HepG2 (cell line): ENCODE measurements around the gene DCUN1D3. TPM values are rescaled to one million over a fixed set of nuclear protein-coding genes. Genes with fewer than 3 reads are reported as not detected.

Source experiments
- E2F2 ChIP-seq: sonication (generic); formaldehyde crosslinking; IDR thresholded peaks from 2 replicates; pipeline ENCODE4 v1.4.0; 2020; ENCODE audit warnings: missing genetic modification reagents, borderline replicate concordance
- FOXM1 ChIP-seq: sonication (generic); formaldehyde crosslinking; IDR thresholded peaks from 2 replicates; pipeline ENCODE4 v1.5.0; 2020; ENCODE audit warnings: missing genetic modification reagents
- GFI1 ChIP-seq: sonication (generic); formaldehyde crosslinking; IDR thresholded peaks from 2 replicates; pipeline ENCODE4 v1.5.0; 2020; ENCODE audit warnings: missing genetic modification reagents, mild to moderate bottlenecking, borderline replicate concordance
- MED13 ChIP-seq: sonication (generic); formaldehyde crosslinking; IDR thresholded peaks from 2 replicates; pipeline ENCODE4 v1.5.0; 2020; ENCODE audit warnings: missing genetic modification reagents
- MEF2D ChIP-seq: sonication (generic); formaldehyde crosslinking; IDR thresholded peaks from 2 replicates; pipeline ENCODE4 v1.5.1; 2020; ENCODE audit warnings: mild to moderate bottlenecking, missing genetic modification reagents
- POGK ChIP-seq: sonication (generic); formaldehyde crosslinking; conservative IDR thresholded peaks from 2 replicates; pipeline ENCODE4 v1.8.0; 2022; ENCODE audit warnings: mild to moderate bottlenecking, moderate library complexity, missing genetic modification reagents
- RFXAP ChIP-seq: sonication (generic); formaldehyde crosslinking; IDR thresholded peaks from 2 replicates; pipeline ENCODE4 v1.4.0; 2020; ENCODE audit warnings: missing genetic modification reagents, borderline replicate concordance
- THAP7 ChIP-seq: sonication (generic); formaldehyde crosslinking; IDR thresholded peaks from 2 replicates; pipeline ENCODE4 v1.8.1; 2023; ENCODE audit warnings: mild to moderate bottlenecking, missing genetic modification reagents
- ZFP36 ChIP-seq: fragments of 150-350 bp; IDR thresholded peaks from 2 replicates; pipeline ENCODE4 v1.6.1; 2018; ENCODE audit warnings: borderline replicate concordance, low read length, low read depth; ENCODE audit not compliant: partially characterized antibody
- ZFX ChIP-seq: sonication (generic); formaldehyde crosslinking; IDR thresholded peaks from 2 replicates; pipeline ENCODE4 v1.4.0; 2020; ENCODE audit warnings: mild to moderate bottlenecking, low read depth, missing genetic modification reagents, moderate library complexity
- ZKSCAN8 ChIP-seq: IDR thresholded peaks from 2 replicates; pipeline ENCODE4 v1.6.1; 2016; ENCODE audit warnings: borderline replicate concordance, missing genetic modification reagents, missing compliant biosample characterization
- ZMYM4 ChIP-seq: sonication (generic); formaldehyde crosslinking; IDR thresholded peaks from 2 replicates; pipeline ENCODE4 v1.8.1; 2023; ENCODE audit warnings: mild to moderate bottlenecking, missing genetic modification reagents
- ZNF224 ChIP-seq: sonication (generic); formaldehyde crosslinking; IDR thresholded peaks from 2 replicates; pipeline ENCODE4 v1.5.0; 2020; ENCODE audit warnings: mild to moderate bottlenecking, missing genetic modification reagents
- ZNF33B ChIP-seq: sonication (generic); formaldehyde crosslinking; IDR thresholded peaks from 2 replicates; pipeline ENCODE4 v1.5.1; 2020; ENCODE audit warnings: mild to moderate bottlenecking, missing genetic modification reagents
- ZNF496 ChIP-seq: sonication (generic); formaldehyde crosslinking; IDR thresholded peaks from 2 replicates; pipeline ENCODE4 v1.8.1; 2023; ENCODE audit warnings: mild to moderate bottlenecking, moderate library complexity, missing genetic modification reagents; ENCODE audit not compliant: insufficient replicate concordance
- ZNF572 ChIP-seq: sonication (generic); formaldehyde crosslinking; IDR thresholded peaks from 2 replicates; pipeline ENCODE4 v1.5.1; 2020; ENCODE audit warnings: mild to moderate bottlenecking, missing genetic modification reagents
- ZNF674 ChIP-seq: sonication (generic); formaldehyde crosslinking; IDR thresholded peaks from 2 replicates; pipeline ENCODE4 v1.5.0; 2020; ENCODE audit warnings: low read depth, mild to moderate bottlenecking, missing genetic modification reagents
- ZNF746 ChIP-seq: sonication (generic); formaldehyde crosslinking; IDR thresholded peaks from 2 replicates; pipeline ENCODE4 v1.8.0; 2022; ENCODE audit warnings: mild to moderate bottlenecking, missing genetic modification reagents
- ZNF773 ChIP-seq: sonication (generic); formaldehyde crosslinking; IDR thresholded peaks from 2 replicates; pipeline ENCODE4 v1.4.0; 2020; ENCODE audit warnings: missing genetic modification reagents, borderline replicate concordance
- ZNF777 ChIP-seq: sonication (generic); formaldehyde crosslinking; IDR thresholded peaks from 2 replicates; pipeline ENCODE4 v1.4.0; 2020; ENCODE audit warnings: missing genetic modification reagents
- ZNF790 ChIP-seq: sonication (generic); formaldehyde crosslinking; IDR thresholded peaks from 2 replicates; pipeline ENCODE4 v1.8.0; 2022; ENCODE audit warnings: missing genetic modification reagents, mild to moderate bottlenecking, borderline replicate concordance
- ZSCAN20 ChIP-seq: sonication (generic); formaldehyde crosslinking; IDR thresholded peaks from 2 replicates; pipeline ENCODE4 v1.4.0; 2020; ENCODE audit warnings: missing genetic modification reagents, mild to moderate bottlenecking, borderline replicate concordance
- ZUFSP ChIP-seq: sonication (generic); formaldehyde crosslinking; IDR thresholded peaks from 2 replicates; pipeline ENCODE4 v1.9.0; 2021; ENCODE audit warnings: missing genetic modification reagents, mild to moderate bottlenecking, borderline replicate concordance
- polyA plus RNA-seq, 8 experiments: library from polyadenylated mRNA; depleted of rRNA in 3 of 8; stranded (reverse) in 7 of 8; unstranded in 1 of 8; fragments of >200 nt; fragmentation: Illumina TruSeq in 4 of 8; extraction: Trizol in 4 of 8; gene quantifications; 2 replicates each; pipeline versions ENCODE4 v1.2.1 to v1.2.3, GENCODE V29; 2011 to 2016; ENCODE audit warnings: low read depth in 4 of 8, missing spikeins in 1 of 8, mixed read lengths in 1 of 8; ENCODE audit not compliant: insufficient read depth in 1 of 8
- total RNA-seq, 5 experiments: library from RNA; depleted of rRNA; stranded (reverse); fragments of >200 nt; fragmentation: Illumina TruSeq; extraction: Trizol; gene quantifications; 2 replicates each; pipeline ENCODE4 v1.2.3, GENCODE V29; 2016; ENCODE audit warnings: low read depth in 1 of 5

DCUN1D3 gene
- total and polyA plus RNA-seq, 2 of the 13 experiments (the other 11 are each of a cell fraction or from before 2014, with no cell fraction given), result 5.0 to 19.3 TPM

- TF ChIP-seq MEF2D (CRISPR knock-in tag) (no peak; the same call in 1 of the 2 replicates), ZMYM4 (CRISPR knock-in tag) (peak; percentile 27; the same call in 1 of the 2 replicates), ZFX (CRISPR knock-in tag) (no peak), ZSCAN20 (no peak), ZNF746 (CRISPR knock-in tag) (no peak), MED13 (CRISPR knock-in tag) (no peak), ZNF33B (CRISPR knock-in tag) (no peak), ZNF773 (CRISPR knock-in tag) (no peak), FOXM1 (peak; percentile 36; the same call in 1 of the 2 replicates), ZUFSP (CRISPR knock-in tag) (no peak), ZNF790 (no peak; the same call in 1 of the 2 replicates), THAP7 (peak; percentile 78; the same call in 1 of the 2 replicates), GFI1 (CRISPR knock-in tag) (peak; percentile 47; the same call in 1 of the 2 replicates), ZNF572 (no peak), E2F2 (CRISPR knock-in tag) (no peak; the same call in 1 of the 2 replicates), ZNF777 (CRISPR knock-in tag) (no peak), ZFP36 (no peak), ZNF224 (CRISPR knock-in tag) (peak; percentile 4; the same call in 1 of the 2 replicates), POGK (CRISPR knock-in tag) (no peak; the same call in 1 of the 2 replicates), ZNF496 (CRISPR knock-in tag) (no peak), RFXAP (no peak), ZKSCAN8 (CRISPR knock-in tag) (0 out of 2 replicates have a peak, but pooled peaks have one; percentile 53), ZNF674 (CRISPR knock-in tag) (no peak)
Observed at GRCh38 chr16:20899477-20900298, 470 bp downstream of the DCUN1D3 start (continued).
